Measurements from ENCODE around the gene CDC42EP2.
"Not testable (repeated sequence)": the region's sequence is repeated elsewhere in the genome, so short reads cannot be mapped to it uniquely, and the experiment has no call there.

CDC42EP2 gene

GRCh38 chr11:65321076-65321475, 6.4 kb downstream of the CDC42EP2 start:
- DNase-seq = no peak

GRCh38 chr11:65321828-65322485, 7.3 kb downstream of the CDC42EP2 start:
- no peak for DNase-seq

GRCh38 chr11:65323813-65324212, 9.1 kb downstream of the CDC42EP2 start:
- DNase-seq = no peak

- DNase-seq = no peak
Measured at GRCh38 chr11:65325435-65325834, 10.8 kb downstream of the CDC42EP2 start.

DNA sequence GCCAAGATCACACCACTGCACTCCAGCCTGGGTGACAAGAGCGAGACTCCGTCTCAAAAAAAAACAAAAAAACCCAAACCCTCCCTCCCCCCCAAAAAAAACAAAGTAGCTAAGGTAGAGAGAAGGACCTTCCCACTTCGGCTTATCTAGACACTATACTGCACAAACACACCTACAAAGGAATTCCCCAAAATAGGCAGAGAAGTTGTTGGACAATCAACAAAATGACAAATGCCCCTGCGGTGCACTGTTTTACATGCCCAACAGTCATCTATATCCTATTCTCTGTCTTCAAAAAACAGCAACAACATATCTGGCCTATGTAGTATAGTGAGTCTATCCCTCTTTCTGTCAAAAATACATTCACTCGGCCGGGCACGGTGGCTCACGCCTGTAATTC, 12.4 kb downstream of the CDC42EP2 start:
- no peak for DNase-seq

DNA sequence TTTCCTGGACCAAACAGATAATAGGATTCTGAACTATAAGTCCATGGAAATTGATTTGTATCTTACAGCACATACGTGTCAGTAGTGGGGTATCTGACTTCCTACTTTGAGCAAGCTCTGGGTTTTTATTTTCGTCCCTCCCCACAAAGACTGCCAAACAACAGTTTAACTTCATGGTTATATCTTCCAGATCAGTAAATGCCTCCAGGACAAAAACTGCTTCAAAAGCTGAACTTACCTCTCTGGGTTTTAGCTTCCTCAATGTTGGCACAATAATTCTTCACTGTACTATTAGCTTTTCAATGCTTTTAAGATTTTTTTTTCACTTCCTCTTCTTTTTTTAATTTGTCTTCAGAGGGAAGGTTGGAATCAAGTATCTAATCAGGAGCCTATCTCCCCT, 14.8 kb downstream of the CDC42EP2 start:
- no peak for DNase-seq

DNA sequence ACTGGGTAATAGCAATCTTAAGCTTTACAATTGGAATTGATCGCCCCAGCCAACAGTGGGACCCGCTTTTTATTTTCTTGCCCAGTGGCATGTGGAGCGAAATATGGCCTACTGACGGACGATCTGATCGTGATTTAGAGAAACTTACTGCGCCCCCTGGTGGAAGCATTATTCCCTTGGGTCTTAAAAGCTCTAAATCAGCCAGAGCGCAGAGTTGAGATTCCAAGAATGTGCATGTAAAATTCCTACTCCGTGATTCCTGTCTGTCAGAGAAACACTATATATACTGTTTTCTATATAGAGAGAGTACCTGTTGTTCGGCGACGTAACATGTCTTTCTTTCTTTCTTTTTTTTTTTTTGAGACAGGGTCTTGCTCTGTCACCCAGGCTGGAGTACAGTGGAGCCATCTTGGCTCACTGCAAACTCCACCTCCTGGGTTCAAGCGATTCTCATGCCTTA, 15.3 kb downstream of the CDC42EP2 start:
- peak; percentile 85 for DNase-seq

- DNase-seq = no peak
Measured at GRCh38 chr11:65330544-65330943, 15.9 kb downstream of the CDC42EP2 start.

DNA sequence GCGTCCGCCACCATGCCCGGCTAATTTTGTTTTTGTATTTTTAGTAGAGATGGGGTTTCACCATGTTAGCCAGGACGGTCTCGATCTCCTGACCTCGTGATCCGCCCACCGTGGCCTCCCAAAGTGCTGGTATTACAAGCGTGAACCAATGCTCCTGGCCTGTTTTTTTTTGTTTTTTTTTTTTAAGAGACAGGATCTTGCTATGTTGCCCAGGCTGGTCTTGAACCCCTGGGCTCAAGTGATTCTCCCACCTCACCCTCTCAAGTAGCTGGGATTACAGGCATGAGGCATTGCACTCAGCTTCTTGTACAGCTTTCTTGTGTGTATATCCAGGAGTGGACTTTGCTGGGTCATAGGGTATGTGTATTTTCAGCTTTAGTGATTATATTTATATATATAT, 17.9 kb downstream of the CDC42EP2 start:
- not testable (repeated sequence) for DNase-seq

- no peak for DNase-seq
Measured at GRCh38 chr11:65334696-65335295, 20.1 kb downstream of the CDC42EP2 start.

DNA sequence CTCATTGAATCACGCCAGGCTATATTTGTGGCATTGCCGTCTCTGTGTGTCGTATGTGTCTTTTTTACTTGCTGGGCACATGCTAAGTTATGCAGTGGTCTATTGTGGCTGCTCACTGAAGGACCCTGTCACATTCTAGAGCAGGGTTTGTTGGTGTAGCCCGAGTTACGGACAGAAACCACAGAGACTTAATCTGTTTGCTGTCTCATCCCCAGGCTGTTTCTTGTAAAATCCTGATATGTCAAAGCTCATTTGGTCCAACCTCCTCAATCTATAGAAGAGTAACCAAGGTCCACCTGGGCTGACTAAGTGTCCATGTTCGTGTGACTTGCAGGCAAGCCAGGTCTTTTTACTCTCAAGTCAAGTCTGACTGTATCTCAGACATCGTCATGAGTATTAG, 24.0 kb downstream of the CDC42EP2 start:
- no peak for DNase-seq

- DNase-seq = no peak
Measured at GRCh38 chr11:65340226-65340625, 25.6 kb downstream of the CDC42EP2 start.

DNA sequence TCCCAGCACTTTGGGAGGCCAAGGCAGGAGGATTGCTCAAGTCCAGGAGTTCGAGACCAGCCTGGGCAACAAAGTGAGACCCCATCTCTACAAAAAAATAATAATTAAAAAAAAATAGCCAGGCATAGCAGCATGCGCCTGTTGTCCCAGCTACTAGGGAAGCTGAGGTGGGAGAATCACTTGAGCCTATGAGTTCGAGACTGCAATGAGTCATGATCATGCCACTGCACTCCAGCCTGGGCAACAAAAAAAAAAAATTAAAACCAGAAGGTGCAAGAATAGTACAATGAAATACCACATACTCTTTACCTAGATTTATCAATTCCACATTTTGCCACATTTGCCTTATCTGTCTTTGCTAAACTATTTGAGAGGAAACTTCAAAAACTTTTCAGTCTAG, 27.2 kb downstream of the CDC42EP2 start:
- no peak for DNase-seq

DNA sequence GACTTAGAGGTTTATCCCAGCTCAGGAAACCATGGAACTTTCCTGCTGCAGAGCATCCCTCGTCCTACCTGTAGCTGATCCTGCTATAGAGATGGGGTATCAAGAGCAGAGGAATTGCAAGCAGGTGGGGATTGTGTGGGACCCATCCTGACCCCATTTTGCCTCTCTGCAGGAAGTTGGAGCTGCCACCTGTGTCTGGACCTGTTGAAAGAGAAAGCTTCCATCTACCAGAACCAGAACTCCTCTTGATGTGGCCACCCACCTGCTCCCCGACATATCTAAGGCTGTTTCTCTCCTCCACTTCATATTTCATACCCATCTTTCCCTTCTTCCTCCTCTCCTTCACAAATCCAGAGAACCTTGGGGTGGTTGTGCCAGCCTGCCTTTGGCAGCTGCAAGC, 36.8 kb downstream of the CDC42EP2 start:
- DNase-seq = no peak

DNA sequence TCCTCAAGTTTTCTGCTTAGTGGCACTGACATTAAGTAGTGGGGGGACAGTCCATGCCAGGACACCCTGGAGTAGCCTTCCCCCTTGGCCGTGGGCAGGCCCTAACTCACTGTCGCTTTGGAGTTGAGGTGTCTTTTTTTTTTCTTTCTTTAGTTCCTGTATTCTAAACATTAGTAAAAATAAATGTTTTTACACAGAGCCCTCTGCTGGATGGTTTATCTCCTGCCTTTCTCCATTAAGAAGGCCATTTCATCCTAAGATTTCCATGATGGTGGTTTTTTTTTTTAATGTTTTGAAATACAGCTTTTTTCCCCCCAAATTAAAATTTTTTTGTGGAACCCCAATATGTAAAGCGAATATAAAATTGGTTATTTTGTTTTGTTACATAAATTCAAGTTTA, 38.1 kb downstream of the CDC42EP2 start:
- no peak for DNase-seq

GRCh38 chr11:65353376-65353775, 38.7 kb downstream of the CDC42EP2 start:
- DNase-seq = no peak

DNA sequence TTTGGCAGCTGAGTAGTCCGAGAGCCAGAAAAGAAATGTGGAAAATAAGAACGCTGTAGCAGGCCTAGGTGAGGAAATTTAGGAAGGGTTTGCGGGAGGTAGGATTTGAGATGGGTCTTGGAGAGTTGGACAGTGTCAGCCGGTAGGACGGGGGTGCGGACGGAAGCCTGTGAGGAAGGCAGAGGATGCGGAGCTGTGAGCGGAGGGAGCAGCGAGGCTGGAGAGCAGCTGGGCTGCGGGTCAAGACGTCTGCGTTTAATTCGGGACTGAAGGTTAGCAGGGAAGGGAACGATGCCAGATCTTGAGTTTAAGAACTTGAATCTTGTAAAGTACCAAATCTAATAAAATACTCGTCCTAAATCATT, 39.2 kb downstream of the CDC42EP2 start:
- no peak for DNase-seq

GRCh38 chr11:65354265-65355012, 39.8 kb downstream of the CDC42EP2 start, which contains the start of gene TIGD3:
Gene TIGD3 (plus strand): TSS chr11:65354751. CDS start chr11:65355809, 1,058 bp downstream.
- DNase-seq = peak; percentile 97

GRCh38 chr11:65355013-65355775, 40.5 kb downstream of the CDC42EP2 start:
- DNase-seq = peak; percentile 64

- no peak for DNase-seq
Measured at GRCh38 chr11:65355776-65356393, 41.2 kb downstream of the CDC42EP2 start.

GRCh38 chr11:65356394-65356972, 41.8 kb downstream of the CDC42EP2 start:
- no peak for DNase-seq

GRCh38 chr11:65357856-65358356, 43.2 kb downstream of the CDC42EP2 start:
- no peak for DNase-seq
